ENCODE measurements around the gene TLR9. TPM values are rescaled to one million over a fixed set of nuclear protein-coding genes. Genes with fewer than 3 reads are reported as not detected.

Gene TLR9
- total RNA-seq, 1 experiment from 2014 or later = 0.44 TPM

DNA sequence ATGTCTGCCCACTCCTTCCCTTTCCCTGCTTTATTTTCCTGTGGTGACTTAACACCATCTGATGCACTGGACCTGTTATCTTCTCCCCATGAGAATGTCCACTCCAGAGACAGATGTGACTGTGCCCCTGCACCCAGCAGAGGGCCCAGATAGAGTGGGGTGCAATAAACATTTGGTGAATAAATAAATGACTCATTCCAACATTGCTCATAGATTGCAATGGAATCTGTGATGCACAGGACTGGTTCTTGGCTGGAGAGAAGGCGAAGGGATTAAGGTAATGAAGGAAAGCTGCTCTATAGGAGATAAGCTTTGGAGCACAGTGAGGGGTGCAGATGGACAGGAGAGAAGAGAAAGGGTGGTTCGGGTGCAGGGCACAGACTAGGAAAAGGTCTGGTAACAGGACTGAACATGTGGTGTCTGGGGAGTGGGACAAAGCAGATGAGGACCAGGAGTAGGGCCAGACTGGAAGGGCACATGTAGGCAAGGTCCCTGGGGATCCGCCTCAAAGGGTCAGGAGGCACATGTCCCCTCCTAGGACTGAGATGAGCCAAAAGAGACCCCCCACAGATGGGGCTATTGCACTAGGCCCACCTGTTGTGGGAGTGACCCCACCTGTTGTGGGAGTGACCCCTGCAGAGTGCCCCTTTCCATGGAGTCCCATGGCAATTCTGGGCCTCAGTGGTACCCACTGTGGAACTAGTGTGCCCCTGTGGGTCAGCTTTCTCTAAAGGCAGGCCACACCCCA lies 53.8 kb downstream of the TLR9 start:
- Histone ChIP-seq H3K9me2 (ENCODE audit: insufficient read depth) (no peaks in the 10 kb centered on the region), H3F3A (ENCODE audit: insufficient read depth, low read depth) (peaks cover 4% of the 10 kb centered on the region; the same call in 1 of the 2 replicates), H3K4me2 (peak overlapping the region; percentile 52), H3K4me1 (replicated peaks; ENCODE audit: insufficient read depth) (peaks cover 17% of the 10 kb centered on the region), H3K4me3 (no peak overlapping the region), H3K27ac (peak overlapping the region; percentile 36), H3K27me3 (ENCODE audit: insufficient read depth, low read depth) (no peaks in the 10 kb centered on the region), H2AFZ (no peak overlapping the region), H3K36me3 (ENCODE audit: low read depth) (no peaks in the 10 kb centered on the region), H3K79me2 (ENCODE audit: low read depth) (no peaks in the 10 kb centered on the region), H3K9me3 (ENCODE audit: insufficient read depth, low read depth) (no peaks in the 10 kb centered on the region), H4K20me1 (ENCODE audit: insufficient read depth) (no peaks in the 10 kb centered on the region)
- ChIA-PET POLR2A (ENCODE audit: unreplicated experiment) (interaction anchor here (0.7 kb wide), 1 partner anchor 193 kb away, joined by 3 read pairs; no protein-coding TSS in a partner anchor), CTCF (interaction anchor here (0.6 kb wide), 1 partner anchor 375 kb away, joined by 3 read pairs; no protein-coding TSS in a partner anchor)
- intact Hi-C loops (cut with micrococcal nuclease; ENCODE audit: unreplicated experiment) = no loop called here
- DNase-seq = peak; percentile 19 to 69
- no TSS peak for BruUV-seq (replicated peaks)
- no peak for TF ChIP-seq EZH2 (IDR thresholded peaks at IDR 0.05; ENCODE audit: low read depth)
- TF ChIP-seq, protein P1, sequence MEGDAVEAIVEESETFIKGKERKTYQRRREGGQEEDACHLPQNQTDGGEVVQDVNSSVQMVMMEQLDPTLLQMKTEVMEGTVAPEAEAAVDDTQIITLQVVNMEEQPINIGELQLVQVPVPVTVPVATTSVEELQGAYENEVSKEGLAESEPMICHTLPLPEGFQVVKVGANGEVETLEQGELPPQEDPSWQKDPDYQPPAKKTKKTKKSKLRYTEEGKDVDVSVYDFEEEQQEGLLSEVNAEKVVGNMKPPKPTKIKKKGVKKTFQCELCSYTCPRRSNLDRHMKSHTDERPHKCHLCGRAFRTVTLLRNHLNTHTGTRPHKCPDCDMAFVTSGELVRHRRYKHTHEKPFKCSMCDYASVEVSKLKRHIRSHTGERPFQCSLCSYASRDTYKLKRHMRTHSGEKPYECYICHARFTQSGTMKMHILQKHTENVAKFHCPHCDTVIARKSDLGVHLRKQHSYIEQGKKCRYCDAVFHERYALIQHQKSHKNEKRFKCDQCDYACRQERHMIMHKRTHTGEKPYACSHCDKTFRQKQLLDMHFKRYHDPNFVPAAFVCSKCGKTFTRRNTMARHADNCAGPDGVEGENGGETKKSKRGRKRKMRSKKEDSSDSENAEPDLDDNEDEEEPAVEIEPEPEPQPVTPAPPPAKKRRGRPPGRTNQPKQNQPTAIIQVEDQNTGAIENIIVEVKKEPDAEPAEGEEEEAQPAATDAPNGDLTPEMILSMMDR (conservative IDR thresholded peaks at IDR 0.05) = no peak

Small RNA genes within 50 kb of the gene (microRNA-seq; reads per million reads assigned to microRNA genes)
- gene MIRLET7G (ENCODE audit: borderline number of aligned reads, borderline replicate concordance) = 55,276 reads per million, percentile 99 among the genes with 10 or more reads in this experiment

Other genes starting within 250 kb of the TLR9 start
- 52.2 and 63.3 TPM in 2 replicates for gene ACY1, start 242.1 kb downstream of the TLR9 start, total RNA-seq (2021)
- 942 and 1,278 TPM in 2 replicates for gene RPL29, start 229.8 kb downstream of the TLR9 start, total RNA-seq (2021)
- gene DUSP7, start 169.1 kb downstream of the TLR9 start, total RNA-seq (2021) = 9.4 and 9.5 TPM in 2 replicates
- gene POC1A, start 71.2 kb downstream of the TLR9 start, total RNA-seq (2021) = 28.8 and 35.0 TPM in 2 replicates
- 61.9 and 71.2 TPM in 2 replicates for gene ALAS1, start 27.5 kb downstream of the TLR9 start, total RNA-seq (2021)
- gene TWF2, start 13.5 kb upstream of the TLR9 start, total RNA-seq (2021) = 102 and 115 TPM in 2 replicates
- 16.2 TPM in 2 replicates for gene PPM1M, start 20.1 kb upstream of the TLR9 start, total RNA-seq (2021)
- 34.2 and 44.5 TPM in 2 replicates for gene WDR82, start 53.0 kb upstream of the TLR9 start, total RNA-seq (2021)
- 8.9 and 11.1 TPM in 2 replicates for gene GLYCTK, start 62.2 kb upstream of the TLR9 start, total RNA-seq (2021)
- 5.9 and 6.6 TPM in 2 replicates for gene DNAH1, start 90.7 kb upstream of the TLR9 start, total RNA-seq (2021)
- 81.4 and 81.7 TPM in 2 replicates for gene BAP1, start 184.4 kb upstream of the TLR9 start, total RNA-seq (2021)
- gene PHF7, start 185.0 kb upstream of the TLR9 start, total RNA-seq (2021) = 14.0 and 14.5 TPM in 2 replicates
- 1.3 and 1.4 TPM in 2 replicates for gene SEMA3G, start 219.5 kb upstream of the TLR9 start, total RNA-seq (2021)
- 8.3 and 8.4 TPM in 2 replicates for gene TNNC1, start 228.4 kb upstream of the TLR9 start, total RNA-seq (2021)
- gene NISCH, start 230.0 kb upstream of the TLR9 start, total RNA-seq (2021) = 66.1 and 68.0 TPM in 2 replicates